GM21367 (cell line): ENCODE results near the gene SEPTIN3.

Source experiments
- ATAC-seq: cut with Tn5 transposase; IDR thresholded peaks from one replicate; pipeline ENCODE4 v1.9.1; 2021; ENCODE audit not compliant: unreplicated experiment

SEPTIN3 gene

GRCh38 chr22:41975299-41976069, 6.2 kb downstream of the SEPTIN3 start:
- ATAC-seq = no peak

DNA sequence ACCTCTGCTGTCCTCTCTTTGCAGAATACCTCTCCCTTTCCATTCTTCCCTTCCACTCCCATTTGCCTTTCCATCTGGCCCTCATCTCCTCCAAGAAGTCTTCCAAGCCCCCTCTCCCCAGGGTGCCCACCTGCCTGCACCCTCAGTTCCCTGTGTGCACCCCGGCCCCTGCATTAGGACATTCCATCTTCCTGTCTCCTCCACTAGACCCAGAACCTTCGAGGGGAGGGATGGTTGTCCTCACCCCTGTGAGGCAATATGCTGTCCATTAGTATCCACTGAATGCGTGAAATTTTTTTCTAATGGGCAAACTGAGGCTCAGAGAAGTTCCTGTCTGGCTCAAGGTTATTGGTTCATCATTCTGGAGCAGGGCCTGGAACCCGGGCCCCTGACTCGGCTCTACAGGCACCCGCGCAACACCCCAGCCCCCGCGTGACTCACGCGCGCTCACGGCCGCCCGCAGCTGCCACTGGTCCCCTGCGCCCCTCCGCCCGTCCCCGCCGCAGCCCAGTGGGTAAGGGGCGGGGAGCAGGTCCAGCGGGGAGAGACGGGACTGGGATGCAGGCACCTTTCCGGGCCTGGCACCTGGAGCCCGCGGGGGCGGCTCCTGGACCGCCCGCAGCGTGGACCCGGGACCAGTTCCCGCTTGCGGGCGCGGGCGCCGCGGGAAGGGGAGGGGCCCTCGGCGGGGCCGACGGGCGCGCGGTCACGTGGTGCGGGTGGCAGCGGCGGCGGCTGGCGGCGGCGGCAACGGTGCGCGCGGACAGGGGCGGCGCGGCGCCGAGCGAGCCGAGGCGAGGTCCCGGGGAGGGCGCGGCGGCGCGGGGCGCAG, 7.0 kb downstream of the SEPTIN3 start:
- ATAC-seq = no peak

- ATAC-seq = no peak
Measured at GRCh38 chr22:41976961-41977566, 7.8 kb downstream of the SEPTIN3 start.

DNA sequence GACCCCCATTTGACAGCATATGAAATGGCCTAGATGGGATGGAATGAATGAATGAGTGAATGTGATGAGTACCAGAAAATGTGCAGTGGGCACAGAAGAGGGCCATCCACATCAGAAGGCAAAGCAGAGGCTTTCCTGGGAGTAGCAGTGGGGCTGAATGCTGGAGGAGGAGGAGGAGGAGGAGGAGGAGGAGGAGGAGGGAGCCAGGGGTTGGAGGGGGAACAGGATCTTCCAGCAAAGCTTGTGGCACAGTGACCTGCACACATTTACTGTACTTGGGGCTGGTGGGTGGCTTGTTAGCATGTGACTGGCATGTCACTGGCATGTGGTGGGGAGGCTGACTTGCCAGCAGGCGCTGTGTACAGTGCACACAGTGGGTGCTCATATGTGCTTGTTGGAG, 9.5 kb downstream of the SEPTIN3 start:
- no peak for ATAC-seq

DNA sequence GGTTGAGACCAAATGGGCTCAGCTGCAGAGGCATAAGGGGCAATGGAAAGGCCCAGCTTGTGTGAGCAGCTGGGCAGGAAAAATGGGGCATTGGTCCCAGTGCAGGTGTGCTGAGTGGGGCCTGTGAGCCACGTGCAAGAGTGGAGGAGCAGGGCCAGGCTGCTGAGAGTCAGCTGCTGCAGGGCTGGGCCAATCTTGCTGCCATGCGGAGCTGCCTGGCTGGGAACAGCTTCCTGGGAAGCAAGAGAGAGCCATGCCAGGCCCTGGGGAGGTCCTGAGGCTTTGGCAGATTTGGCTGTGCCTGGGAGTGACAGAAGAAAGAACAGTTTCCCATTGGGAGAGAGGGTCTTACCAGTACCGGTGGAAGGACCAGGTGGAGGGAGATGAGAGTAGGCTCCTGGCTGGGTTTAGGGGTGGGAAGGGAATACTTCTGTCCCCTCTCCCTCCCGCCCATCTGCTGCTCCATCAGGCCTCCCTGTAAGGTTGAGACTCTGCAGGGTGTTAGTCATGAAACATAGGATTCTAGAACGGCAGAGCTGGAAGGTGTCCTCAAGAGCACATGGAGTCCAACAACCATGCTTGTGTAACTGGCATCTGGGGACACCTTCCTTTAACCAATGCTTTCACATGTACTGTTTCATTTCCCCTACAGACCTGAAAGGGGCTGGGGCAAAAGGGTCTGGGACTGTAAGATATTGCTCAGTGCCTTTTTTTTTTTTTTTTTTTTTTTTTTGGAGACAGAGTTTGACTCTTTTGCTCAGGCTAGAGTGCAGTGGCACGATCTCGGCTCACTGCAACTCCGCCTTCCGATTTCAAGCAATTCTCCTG, 10.4 kb downstream of the SEPTIN3 start:
- ATAC-seq = no peak

DNA sequence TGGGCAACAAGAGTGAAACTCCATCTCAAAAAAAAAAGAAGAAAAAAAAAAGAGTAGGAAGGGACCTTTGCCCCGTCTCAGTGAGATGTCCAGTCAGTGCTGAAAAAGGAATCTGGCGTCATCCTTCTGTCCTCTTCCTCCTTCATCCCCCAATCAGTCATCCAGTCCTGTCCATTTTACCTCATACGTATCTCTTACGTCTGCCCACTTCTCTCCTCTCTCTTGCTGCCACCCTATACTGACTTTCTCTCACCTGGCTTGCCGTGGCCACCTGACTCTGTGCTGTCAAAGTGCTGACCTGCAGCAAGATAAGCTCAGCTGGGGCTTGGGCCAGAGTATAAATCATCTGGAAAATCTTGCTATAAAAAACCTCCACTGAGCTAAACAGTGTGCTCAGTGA, 13.6 kb downstream of the SEPTIN3 start:
- ATAC-seq = no peak

GRCh38 chr22:41983513-41984405, 14.5 kb downstream of the SEPTIN3 start:
- ATAC-seq = no peak

- ATAC-seq = no peak
Measured at GRCh38 chr22:41987276-41987675, 18.0 kb downstream of the SEPTIN3 start.

- no peak for ATAC-seq
Measured at GRCh38 chr22:41989246-41989645, 20.0 kb downstream of the SEPTIN3 start.

GRCh38 chr22:41991111-41991510, 21.9 kb downstream of the SEPTIN3 start:
- no peak for ATAC-seq

DNA sequence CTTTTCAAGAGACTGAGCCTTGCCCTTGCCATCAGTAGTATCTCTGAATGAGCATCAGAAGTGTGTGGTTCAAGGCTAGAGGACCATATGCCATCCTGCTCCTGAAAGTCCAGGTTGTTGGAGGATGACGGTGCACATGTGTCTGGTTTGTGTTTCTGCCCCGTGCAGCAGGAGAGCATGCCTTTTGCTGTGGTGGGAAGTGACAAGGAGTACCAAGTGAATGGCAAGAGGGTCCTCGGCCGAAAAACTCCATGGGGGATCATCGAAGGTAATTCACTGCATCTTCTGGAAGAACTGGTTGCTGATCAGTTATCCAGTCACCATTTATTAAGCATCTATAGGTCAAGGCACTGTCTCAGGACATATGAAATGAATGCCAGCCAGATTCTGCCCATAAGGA, 23.3 kb downstream of the SEPTIN3 start:
- ATAC-seq = no peak

GRCh38 chr22:41995211-41995610, 26.0 kb downstream of the SEPTIN3 start:
- no peak for ATAC-seq

DNA sequence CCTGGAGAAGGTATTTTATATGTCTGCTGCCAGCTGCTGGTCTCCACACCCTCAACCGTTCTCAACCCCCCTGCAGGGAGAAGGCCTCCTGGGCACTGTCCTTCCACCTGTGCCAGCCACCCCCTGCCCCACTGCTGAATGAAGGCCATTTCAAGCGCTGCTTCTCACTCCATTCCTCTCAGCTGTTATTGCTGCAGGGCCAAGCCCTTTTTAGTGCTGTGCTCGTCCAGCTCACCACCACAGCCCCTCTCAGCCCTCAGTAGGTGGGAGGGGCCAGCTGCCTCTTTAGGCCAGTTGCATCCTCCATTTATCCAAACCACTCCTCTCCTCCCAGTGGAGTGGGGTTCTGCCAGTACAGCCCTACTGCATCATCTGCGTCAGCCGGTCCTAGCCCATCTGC, 27.6 kb downstream of the SEPTIN3 start:
- ATAC-seq = no peak

GRCh38 chr22:41998361-41999261, 29.4 kb downstream of the SEPTIN3 start, which contains the start of gene WBP2NL:
Gene WBP2NL, plus strand, starts transcription at chr22:41998788. Its CDS starts 31 bp downstream, at chr22:41998819.
- ATAC-seq = no peak

- ATAC-seq = no peak
Measured at GRCh38 chr22:42000466-42000865, 31.2 kb downstream of the SEPTIN3 start.

GRCh38 chr22:42001121-42001520, 31.9 kb downstream of the SEPTIN3 start:
- ATAC-seq = no peak

DNA sequence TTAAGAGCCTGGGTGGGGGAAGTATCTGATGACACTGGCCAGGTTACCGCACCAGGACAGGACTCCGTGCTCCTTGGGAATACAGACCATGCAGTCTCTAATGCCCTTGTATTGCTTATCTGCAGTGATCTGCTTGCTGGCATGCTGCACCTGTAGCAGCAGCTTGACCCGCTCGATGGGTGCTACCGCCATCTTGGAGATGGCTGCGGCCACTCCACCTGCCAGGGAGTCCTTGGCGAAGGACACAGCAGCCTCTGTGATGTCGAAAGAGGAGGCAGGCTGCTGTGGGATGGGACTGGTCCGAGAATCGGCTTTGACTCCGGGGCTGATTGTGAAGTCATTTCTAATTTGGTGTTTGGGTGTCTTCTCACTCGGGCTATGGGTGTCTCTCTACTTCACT, 32.5 kb downstream of the SEPTIN3 start:
- ATAC-seq = no peak

GRCh38 chr22:42007922-42008321, 38.7 kb downstream of the SEPTIN3 start:
- no peak for ATAC-seq

DNA sequence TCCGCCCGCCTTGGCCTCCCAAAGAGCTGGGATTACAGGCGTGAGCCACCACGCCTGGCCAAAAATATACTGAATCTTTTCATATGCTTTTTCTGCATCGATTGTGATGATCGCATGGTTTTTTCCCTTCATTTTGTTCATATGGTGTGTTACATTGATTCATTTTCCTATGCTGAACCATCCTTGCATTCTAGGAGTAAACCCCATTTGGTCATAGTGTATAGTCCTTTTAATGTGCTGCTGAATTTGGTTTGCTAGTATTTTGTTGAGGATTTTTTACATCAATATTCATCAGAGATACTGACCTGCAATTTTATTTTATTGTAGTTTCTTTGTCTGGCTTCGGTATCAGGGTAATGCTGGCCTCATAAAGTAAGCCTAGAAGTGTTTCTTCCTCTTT, 41.5 kb downstream of the SEPTIN3 start:
- ATAC-seq = no peak
